ENCODE data around the gene FBXO3. TPM values are rescaled to one million over a fixed set of nuclear protein-coding genes. Genes with fewer than 3 reads are reported as not detected.
A peak's percentile ranks its signal among the peaks of the same experiment; 100 is the strongest.

The FBXO3 gene
- total and polyA plus RNA-seq, 9 of the 15 experiments (the other 6 are each of a cell fraction or from before 2014, with no cell fraction given), result 11.6 to 59.3 (median 29.2) TPM

DNA sequence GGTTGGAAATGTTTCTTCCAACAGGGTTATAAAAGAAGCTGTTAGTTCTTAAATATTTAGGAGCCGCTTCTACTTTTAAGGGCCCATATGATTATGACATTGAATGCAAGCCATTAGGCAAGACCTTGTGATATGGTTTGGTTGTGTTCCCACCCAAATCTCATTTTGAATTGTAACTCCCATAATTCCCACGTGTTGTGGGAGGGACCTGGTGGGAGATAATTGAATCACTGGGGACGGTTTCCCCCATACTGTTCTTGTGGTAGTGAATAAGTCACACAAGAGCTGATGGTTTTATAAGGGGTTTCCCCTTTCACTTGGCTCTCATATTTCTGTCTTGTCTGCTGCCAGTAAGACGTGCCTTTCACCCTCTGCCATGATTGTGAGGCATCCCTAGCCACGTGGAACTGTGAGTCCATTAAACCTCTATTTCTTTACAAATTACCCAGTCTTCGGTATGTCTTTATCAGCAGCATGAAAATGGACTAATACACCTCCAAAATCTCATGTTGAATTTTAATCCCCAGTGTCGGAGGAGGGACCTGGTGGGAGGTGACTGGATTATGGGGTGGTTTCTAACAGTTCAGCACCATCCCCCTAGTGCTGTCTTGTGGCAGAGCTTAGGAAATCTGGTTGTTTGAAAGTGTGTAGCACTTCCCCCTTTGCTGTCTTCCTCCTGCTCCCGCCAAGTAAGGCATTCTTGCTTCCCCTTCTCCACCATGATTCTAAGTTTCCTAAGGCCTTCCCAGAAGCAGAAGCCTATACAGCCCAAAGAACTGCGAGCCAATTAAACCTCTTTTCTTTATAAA, 42.4 kb downstream of the FBXO3 start (continued):
- no peak for TF ChIP-seq BACH1 (tag; IDR thresholded peaks at IDR 0.05)
- no peak for TF ChIP-seq TFAM (CRISPR knock-in tag; conservative IDR thresholded peaks at IDR 0.05)
- no peak for TF ChIP-seq HNRNPH1 (optimal IDR thresholded peaks at IDR 0.05; ENCODE audit: low read depth, low read length)
- TF ChIP-seq MYBL2 (IDR thresholded peaks at IDR 0.05; ENCODE audit: low read depth), result peak; percentile 55; the same call in 1 of the 2 replicates
- TF ChIP-seq MYBL2 (CRISPR knock-in tag; IDR thresholded peaks at IDR 0.05; ENCODE audit: borderline replicate concordance), result no peak

DNA sequence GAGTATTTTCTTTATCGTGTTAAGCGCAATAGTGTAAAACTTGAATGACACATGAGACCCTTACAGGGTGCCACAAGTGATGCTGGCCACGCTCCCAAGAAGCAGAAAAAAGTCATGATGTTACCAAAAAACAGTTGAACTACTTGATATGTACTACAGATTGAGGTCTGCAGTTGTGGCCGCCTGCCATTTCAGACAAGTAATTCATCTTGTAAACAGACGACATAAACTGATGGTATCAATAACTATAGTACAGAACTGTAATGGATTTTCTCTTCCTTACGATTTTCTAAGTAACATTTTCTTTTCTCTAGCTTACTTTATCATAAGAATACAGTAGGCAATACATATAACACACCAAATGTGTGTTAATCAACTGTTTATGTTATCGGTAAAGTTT, 43.6 kb downstream of the FBXO3 start:
- Histone ChIP-seq H3K27me3 (ENCODE audit: control insufficient read depth in 2 of 2, insufficient read depth in 2 of 2, low read length in 2 of 2) (no peaks in the 10 kb centered on the region), H3K79me2 (ENCODE audit: control insufficient read depth, insufficient read depth, low read length) (peaks cover 84% of the 10 kb centered on the region), H3K4me1 (replicated peaks in 1 of 2; ENCODE audit: control insufficient read depth in 2 of 2, insufficient read depth in 2 of 2, low read length in 2 of 2) (peaks cover 3 to 45% of the 10 kb centered on the region in 2 experiments; a peak in 4 of 5 replicates), H3K4me2 (ENCODE audit: insufficient read depth, low read length) (peak overlapping the region; percentile 59), H4K20me1 (replicated peaks; ENCODE audit: control insufficient read depth, insufficient read depth, low read length) (peaks cover 16% of the 10 kb centered on the region; the same call in 1 of the 2 replicates), H2AFZ (ENCODE audit: low read depth, low read length) (no peak overlapping the region), H3K27ac (ENCODE audit: extremely low read depth, low read depth, low read length) (peak overlapping the region; percentile 5; the same call in 1 of the 3 replicates), H3K4me3 (no peak overlapping the region), H3K9ac (ENCODE audit: insufficient read depth in 1 of 2, low read depth in 2 of 2, low read length in 2 of 2) (peak overlapping the region in 1 of 2 experiments; percentile 10; a peak in 1 of 4 replicates), H3K9me1 (ENCODE audit: control insufficient read depth, insufficient read depth, low read length) (no peaks in the 10 kb centered on the region), H3K36me3 (ENCODE audit: control insufficient read depth, insufficient read depth, low read length) (peaks cover 27% of the 10 kb centered on the region), H3K9me3 (replicated peaks; ENCODE audit: control insufficient read depth, insufficient read depth, low read depth, low read length) (no peaks in the 10 kb centered on the region; the same call in 1 of the 2 replicates)
- in situ Hi-C loops (cut with MboI), result no loop called here
- intact Hi-C loops (cut with micrococcal nuclease), result no loop called here
- peak in 1 of 4 experiments; percentile 29 for DNase-seq (ENCODE audit: extremely low read depth in 1 of 4, low spot score in 3 of 4)
- CTCF ChIA-PET (ENCODE audit: low intra/inter-chr PET ratio), result no interaction called here
- POLR2A ChIA-PET, result no interaction called here
- no TSS peak for BruUV-seq (replicated peaks)
- peak; percentile 6 for FAIRE-seq
- 26% methylated on average over 7 of the region's 7 CpGs for WGBS (ENCODE audit: insufficient coverage, low coverage, missing lambda C conversion rate)
- no peak for ATAC-seq
- TF ChIP-seq, protein P1, sequence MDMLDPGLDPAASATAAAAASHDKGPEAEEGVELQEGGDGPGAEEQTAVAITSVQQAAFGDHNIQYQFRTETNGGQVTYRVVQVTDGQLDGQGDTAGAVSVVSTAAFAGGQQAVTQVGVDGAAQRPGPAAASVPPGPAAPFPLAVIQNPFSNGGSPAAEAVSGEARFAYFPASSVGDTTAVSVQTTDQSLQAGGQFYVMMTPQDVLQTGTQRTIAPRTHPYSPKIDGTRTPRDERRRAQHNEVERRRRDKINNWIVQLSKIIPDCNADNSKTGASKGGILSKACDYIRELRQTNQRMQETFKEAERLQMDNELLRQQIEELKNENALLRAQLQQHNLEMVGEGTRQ (CRISPR knock-in tag; IDR thresholded peaks at IDR 0.05), result no peak
- TF ChIP-seq, protein P2, sequence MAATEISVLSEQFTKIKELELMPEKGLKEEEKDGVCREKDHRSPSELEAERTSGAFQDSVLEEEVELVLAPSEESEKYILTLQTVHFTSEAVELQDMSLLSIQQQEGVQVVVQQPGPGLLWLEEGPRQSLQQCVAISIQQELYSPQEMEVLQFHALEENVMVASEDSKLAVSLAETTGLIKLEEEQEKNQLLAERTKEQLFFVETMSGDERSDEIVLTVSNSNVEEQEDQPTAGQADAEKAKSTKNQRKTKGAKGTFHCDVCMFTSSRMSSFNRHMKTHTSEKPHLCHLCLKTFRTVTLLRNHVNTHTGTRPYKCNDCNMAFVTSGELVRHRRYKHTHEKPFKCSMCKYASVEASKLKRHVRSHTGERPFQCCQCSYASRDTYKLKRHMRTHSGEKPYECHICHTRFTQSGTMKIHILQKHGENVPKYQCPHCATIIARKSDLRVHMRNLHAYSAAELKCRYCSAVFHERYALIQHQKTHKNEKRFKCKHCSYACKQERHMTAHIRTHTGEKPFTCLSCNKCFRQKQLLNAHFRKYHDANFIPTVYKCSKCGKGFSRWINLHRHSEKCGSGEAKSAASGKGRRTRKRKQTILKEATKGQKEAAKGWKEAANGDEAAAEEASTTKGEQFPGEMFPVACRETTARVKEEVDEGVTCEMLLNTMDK (IDR thresholded peaks at IDR 0.05; ENCODE audit: borderline replicate concordance, insufficient read depth, low read depth, low read length, poor library complexity, severe bottlenecking), result no peak
- TF ChIP-seq, protein P3, sequence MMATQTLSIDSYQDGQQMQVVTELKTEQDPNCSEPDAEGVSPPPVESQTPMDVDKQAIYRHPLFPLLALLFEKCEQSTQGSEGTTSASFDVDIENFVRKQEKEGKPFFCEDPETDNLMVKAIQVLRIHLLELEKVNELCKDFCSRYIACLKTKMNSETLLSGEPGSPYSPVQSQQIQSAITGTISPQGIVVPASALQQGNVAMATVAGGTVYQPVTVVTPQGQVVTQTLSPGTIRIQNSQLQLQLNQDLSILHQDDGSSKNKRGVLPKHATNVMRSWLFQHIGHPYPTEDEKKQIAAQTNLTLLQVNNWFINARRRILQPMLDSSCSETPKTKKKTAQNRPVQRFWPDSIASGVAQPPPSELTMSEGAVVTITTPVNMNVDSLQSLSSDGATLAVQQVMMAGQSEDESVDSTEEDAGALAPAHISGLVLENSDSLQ (IDR thresholded peaks at IDR 0.05), result peak; percentile 60; the same call in 1 of the 2 replicates
- TF ChIP-seq TEAD1 (CRISPR knock-in tag; IDR thresholded peaks at IDR 0.05), result no peak
- TF ChIP-seq, protein P4, sequence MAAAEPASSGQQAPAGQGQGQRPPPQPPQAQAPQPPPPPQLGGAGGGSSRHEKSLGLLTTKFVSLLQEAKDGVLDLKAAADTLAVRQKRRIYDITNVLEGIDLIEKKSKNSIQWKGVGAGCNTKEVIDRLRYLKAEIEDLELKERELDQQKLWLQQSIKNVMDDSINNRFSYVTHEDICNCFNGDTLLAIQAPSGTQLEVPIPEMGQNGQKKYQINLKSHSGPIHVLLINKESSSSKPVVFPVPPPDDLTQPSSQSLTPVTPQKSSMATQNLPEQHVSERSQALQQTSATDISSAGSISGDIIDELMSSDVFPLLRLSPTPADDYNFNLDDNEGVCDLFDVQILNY (CRISPR knock-in tag; IDR thresholded peaks at IDR 0.05), result no peak
- no peak for TF ChIP-seq HIVEP1 (CRISPR knock-in tag; IDR thresholded peaks at IDR 0.05)
- no peak for TF ChIP-seq NCOA1 (IDR thresholded peaks at IDR 0.05; ENCODE audit: low read depth)
- TF ChIP-seq NFYB (IDR thresholded peaks at IDR 0.05; ENCODE audit: extremely low read depth, insufficient read length), result no peak
- TF ChIP-seq KLF13 (tag; IDR thresholded peaks at IDR 0.05; ENCODE audit: borderline replicate concordance, low read depth), result no peak
- no peak for TF ChIP-seq RFX1 (IDR thresholded peaks at IDR 0.05)
